ENCODE results near the gene ADGRF1.

- TF ChIP-seq TAF1 (IDR thresholded peaks at IDR 0.05; ENCODE audit: borderline replicate concordance, low read depth, low read length) (no peak), EZH2phosphoT487 (IDR thresholded peaks at IDR 0.05; ENCODE audit: borderline replicate concordance, low read depth) (no peak), CTCF (IDR thresholded peaks at IDR 0.05) (no peak), EP300 (IDR thresholded peaks at IDR 0.05; ENCODE audit: borderline replicate concordance in 1 of 2, low read depth in 1 of 2, low read length in 1 of 2) (no peak), FOXJ3 (CRISPR knock-in tag; IDR thresholded peaks at IDR 0.05) (no peak), JUND (IDR thresholded peaks at IDR 0.05) (no peak), GATA2 (CRISPR knock-in tag; IDR thresholded peaks at IDR 0.05) (no peak)
These were observed 25.2 kb downstream of the ADGRF1 start for GRCh38 chr6:47016909-47017308.
